ENCODE results near the gene RGS19.
"Not testable (repeated sequence)": the region's sequence is repeated elsewhere in the genome, so short reads cannot be mapped to it uniquely, and the experiment has no call there.

The RGS19 gene, protein sequence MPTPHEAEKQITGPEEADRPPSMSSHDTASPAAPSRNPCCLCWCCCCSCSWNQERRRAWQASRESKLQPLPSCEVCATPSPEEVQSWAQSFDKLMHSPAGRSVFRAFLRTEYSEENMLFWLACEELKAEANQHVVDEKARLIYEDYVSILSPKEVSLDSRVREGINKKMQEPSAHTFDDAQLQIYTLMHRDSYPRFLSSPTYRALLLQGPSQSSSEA

GRCh38 chr20:64079273-64080012 lies at the start of gene RGS19:
Gene RGS19 (minus strand): TSS chr20:64079518. CDS start chr20:64076886, 2,632 bp downstream.
- peak; percentile 78 for DNase-seq

DNA sequence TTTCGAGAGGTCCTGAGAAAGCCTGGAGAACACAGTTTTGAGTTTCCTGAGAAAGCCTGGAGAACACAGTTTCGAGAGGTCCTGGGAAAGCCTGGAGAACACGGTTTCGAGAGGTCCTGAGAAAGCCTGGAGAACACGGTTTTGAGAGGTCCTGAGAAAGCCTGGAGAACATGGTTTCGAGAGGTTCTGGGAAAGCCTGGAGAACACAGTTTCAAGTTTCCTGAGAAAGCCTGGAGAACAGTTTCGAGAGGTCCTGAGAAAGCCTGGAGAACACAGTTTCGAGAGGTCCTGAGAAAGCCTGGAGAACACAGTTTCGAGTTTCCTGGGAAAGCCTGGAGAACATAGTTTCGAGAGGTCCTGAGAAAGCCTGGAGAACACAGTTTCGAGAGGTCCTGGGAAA lies 44.2 kb upstream of the RGS19 start:
- DNase-seq = not testable (repeated sequence)

DNA sequence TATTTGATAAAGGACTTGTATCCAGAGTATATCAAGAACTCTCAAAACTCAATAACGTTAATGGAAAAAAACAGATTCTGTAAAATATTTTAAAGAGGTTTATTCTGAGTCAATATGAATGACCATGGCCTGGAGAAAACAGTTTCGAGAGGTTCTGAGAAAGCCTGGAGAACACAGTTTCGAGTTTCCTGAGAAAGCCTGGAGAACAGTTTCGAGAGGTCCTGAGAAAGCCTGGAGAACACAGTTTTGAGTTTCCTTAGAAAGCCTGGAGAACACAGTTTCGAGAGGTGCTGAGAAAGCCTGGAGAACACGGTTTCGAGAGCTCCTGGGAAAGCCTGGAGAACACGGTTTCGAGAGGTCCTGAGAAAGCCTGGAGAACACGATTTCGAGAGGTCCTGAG lies 43.6 kb upstream of the RGS19 start:
- DNase-seq = not testable (repeated sequence)

DNA sequence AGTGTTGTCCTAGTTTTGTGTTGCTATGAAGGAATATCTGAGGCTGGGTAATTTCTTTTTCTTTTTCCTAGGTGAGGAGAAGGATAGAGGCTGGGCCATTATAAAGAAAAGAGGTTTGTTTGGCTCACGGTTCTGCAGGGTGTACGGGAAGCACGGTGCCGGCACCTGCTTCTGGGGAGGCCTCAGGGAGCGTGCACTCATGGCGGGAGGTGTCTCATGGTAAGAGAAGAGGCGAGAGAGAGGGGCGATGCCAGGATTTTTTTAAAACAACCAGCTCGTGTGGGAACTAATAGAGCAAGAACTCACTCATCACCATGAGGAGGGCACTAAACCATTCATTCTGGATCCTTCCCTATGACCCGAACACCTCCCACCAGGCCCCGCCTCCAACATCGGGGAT lies 42.3 kb upstream of the RGS19 start:
- no peak for DNase-seq

DNA sequence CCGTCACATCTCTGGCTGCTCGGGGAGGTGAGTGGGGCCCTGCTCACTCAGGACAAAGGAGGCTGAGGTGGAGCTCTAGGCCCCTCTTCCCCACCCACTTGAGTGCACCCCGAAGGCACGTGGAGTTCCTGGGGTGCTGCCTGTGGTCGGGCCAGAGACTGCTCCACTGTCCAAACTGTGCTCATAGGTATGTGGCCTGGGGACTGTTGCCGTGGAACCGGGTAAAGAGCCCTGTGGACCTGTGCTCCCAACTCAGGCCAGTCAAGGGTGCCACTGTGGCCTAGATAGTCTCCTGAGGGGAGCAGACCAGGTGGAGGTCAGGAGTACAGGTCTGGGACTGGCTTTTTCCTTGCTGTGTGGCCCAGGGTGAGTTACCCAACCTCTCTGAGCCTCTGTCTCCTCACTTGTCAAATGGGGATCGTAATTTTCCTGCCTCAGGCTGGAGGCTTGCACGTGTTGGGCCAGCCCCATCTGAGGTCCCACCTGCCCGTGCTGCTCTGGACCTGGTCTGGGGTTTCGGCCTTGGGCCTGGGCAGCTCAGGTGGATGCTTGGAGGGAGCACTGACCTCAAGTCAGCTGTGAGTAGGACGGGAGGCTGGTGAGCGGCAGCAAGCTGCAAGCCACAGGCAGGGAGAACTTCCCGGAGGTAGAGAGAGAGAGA lies 40.5 kb upstream of the RGS19 start:
- DNase-seq = no peak

DNA sequence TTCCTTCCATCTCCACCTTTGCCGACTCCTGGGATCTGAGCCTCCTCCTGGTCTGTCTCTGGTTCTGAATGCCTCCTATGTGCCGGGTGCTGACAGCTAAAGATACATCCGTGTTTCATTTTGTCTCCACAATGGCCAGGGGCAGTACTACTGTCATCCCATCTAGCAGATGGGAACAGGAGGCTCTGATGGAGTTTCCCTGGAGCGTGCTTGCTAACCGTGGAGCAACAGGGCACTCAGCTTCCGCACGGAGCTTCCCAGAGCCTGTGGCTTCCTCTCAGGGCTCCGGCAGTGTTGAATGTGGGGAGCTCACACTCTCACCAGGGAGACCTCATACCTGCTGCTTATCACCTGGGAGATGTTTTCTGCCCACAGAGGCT lies 40.0 kb upstream of the RGS19 start:
- no peak for DNase-seq

- DNase-seq = not testable (repeated sequence)
These were observed 38.1 kb upstream of the RGS19 start for GRCh38 chr20:64117432-64117777.

DNA sequence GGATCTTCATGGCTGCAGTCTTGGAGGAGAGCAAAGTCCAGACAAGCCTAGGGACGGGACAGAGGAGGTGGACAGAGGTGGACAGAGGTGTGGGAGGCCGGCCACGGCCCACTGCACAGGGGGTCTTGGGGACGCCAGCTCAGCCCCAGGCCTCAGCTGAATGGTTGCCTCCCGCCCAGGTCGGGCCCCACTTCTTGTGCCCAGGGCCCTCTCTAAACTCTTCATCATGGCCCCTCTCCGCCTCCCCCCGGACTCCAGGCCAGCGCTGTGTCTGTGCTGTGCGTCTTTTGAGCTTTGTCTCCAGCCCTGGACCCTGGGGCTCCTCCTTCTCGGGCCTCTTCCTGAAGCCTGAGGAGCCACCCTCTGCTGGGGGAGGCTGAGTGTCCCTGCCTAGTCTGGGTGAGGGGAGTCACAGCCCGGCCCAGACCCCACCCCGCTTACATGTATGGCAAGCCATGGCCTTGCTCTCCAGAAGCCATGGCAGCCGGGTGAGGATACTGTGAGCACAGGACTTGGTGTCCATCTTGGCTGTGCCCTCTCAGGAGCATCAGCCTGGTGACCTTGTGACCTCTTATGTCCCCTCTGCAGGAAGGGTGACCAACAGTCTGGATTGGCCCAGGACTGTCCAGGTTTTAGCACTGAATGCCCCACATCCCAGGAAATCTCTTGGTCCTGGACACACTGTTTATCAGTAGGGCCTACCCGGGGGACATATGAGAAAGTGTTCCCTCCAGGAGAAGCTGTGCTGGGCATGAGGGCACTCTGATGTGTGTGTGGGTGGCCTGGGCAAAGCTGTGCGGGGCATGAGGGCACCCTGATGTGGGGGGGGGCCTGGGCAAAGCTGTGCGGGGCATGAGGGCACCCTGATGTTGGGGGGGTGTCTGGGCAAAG lies 37.5 kb upstream of the RGS19 start:
- DNase-seq = no peak

- no peak for DNase-seq
These were observed 36.7 kb upstream of the RGS19 start for GRCh38 chr20:64116016-64116415.

GRCh38 chr20:64115171-64115911 lies 36.0 kb upstream of the RGS19 start:
- no peak for DNase-seq

DNA sequence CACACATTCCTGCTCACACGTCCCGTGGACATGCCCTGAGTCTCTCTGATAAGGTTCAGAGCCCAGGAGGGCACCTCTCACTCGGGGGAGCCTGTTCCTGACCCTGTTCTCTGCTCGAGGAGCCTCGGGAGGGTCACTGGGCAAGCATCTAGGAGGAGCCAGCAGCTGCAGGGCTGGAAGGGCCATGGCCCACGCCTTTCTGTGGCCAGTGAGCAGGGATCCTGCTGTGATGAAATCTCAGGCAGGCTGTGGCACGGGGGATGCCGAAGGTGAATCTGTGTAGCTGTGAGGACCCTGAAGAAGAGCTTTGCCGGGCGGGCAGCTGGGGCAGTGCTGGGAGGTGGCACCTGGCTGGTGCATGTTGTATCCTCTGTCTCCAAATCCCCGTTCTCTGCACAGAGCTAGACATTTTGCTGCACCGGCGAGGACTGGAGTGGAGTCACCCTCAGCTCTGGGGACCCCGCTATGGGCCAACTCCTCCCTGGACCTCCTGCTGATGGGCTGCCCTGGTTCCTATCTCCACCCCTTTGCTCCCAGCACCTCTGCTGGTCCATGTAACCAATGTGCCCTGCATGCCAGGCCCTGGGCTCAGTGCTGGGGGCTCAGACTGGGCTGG lies 35.1 kb upstream of the RGS19 start:
- DNase-seq = no peak

GRCh38 chr20:64113796-64114355 lies 34.6 kb upstream of the RGS19 start:
- DNase-seq = no peak

DNA sequence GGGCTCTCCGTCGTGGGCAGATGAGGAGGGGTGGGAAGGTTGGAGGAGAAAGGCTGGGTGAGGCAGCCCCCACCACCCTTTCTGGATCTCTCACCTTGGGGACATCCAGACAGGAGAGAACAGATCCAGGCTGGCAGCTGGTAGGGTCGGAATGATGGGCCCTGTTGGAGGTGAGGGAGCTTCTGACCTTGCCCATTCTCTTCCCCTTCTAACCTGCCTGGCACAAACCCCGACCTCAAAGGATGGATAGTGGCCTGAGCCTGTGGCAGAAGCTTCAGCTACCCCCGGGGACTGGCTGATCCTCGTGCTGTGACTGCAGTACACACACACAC lies 34.1 kb upstream of the RGS19 start:
- DNase-seq = no peak

GRCh38 chr20:64112691-64113443 lies 33.5 kb upstream of the RGS19 start:
- no peak for DNase-seq

- DNase-seq = no peak
These were observed 32.7 kb upstream of the RGS19 start for GRCh38 chr20:64111841-64112641.

- no peak for DNase-seq
These were observed 31.2 kb upstream of the RGS19 start for GRCh38 chr20:64110411-64111068.

DNA sequence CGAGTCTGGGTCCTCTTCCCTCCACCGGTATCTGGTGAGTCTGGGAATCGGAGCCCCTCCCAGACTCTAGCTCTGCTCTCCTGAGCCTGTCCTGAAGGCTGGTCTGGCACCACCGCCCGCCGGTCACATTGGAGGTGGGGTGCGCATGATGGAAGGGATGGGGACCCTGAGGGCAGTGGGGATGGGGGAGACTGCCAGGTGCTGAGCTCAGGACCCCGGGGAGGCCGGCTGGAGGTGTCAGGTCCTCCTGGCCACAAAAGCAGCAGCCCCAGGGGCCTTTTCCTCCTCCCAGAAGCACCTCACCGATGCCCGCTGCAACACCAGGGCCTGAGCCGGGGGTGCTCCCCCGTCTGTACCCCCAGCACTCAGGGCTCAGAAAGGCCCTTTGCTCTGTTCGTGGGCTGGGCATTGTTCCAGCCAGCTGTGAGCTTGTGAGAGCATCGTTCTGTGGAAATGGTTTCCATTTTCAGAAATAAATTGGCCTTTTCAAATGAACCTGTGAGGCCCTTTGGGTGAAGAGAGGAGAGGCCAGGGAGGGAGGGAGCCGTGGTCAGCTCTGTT lies 30.6 kb upstream of the RGS19 start:
- no peak for DNase-seq

DNA sequence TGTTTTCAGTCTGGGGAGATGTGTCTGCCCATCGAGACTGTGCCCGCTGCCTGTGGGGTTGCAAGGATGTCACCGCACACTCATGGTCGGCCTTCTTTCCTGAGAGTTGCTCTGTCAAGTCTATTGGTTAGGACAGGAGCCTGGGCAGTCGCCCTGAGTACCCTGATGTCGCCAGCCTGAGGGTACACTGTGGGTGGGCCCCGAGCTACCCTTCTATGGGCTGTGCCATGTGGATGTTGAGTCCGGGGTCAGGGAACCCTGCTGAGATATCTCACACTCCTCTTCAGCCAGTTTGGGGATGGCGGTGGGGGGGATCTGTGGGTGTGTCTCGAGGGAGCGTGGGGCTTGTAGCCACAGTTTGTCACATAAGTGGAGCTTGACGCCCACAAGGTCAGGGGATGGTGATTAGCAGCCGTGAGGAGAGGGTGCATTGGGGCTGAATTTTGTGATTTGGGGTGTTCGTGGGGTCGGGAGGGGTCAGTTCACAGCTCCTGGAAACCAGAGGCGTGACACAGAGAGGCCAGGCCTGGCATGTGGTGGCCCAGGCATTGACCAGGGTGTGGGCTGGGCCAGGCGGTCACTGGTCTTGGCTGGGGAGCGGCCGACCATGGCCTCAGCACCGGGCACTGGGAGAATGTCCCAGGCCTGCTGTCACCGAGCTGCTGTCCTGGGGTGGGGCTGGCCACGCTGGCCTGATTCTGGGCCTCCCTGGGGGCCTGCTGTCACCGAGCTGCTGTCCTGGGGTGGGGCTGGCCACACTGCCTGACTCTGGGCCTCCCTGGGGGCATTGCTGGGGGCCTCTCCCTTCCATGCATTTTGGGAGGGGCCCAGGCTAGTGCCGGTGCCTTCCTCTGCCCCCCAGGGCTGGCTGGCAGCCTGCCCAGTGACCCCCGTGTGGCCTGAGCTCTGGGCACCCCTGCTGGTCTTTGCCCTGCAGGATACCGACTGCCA lies 29.7 kb upstream of the RGS19 start:
- no peak for DNase-seq

Data from CD4-positive, alpha-beta T cell treated with Interleukin-17A for 1 hour (primary cell).